ENCODE results near the gene ZRANB2.

ZRANB2 gene

DNA sequence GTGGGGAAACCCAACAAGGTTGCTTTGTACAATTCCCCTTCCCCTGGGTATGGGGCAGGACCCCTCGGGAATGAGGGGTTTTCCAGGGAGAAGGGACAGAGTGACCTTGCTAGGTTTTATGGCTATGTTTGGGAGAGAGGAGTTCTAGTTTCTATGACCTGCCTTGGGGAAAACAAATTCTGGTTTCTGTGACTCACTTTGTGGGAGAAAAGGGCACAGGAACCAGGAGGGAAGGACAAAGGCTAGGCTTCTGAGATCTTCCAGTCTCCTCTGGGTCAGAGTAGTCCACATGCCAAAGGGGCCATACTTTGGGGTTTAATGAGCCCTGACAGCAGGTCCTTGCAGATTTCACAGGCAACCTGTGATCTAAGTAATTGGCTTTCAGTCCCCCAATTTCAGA lies 27.7 kb downstream of the ZRANB2 start:
- H3K27ac ChIP-seq (ENCODE audit: extremely low read depth, low read depth, low read length): no peak overlapping the region
- no peak overlapping the region for H3K4me3 ChIP-seq (ENCODE audit: low read depth, low read length)
- H3K36me3 ChIP-seq (ENCODE audit: control insufficient read depth in 2 of 2, insufficient read depth in 1 of 2, low read length in 2 of 2): peaks cover 0 to 21% of the 10 kb centered on the region in 2 experiments; a peak in 1 of 3 replicates
- TF ChIP-seq ZNF140 (tag by site-specific recombination; IDR thresholded peaks at IDR 0.05): no peak
- TF ChIP-seq ZNF792 (tag by site-specific recombination; IDR thresholded peaks at IDR 0.05): no peak
- TF ChIP-seq GFI1B (tag by site-specific recombination; IDR thresholded peaks at IDR 0.05): no peak
- no peak for TF ChIP-seq KLF16 (tag by site-specific recombination; IDR thresholded peaks at IDR 0.05)
- TF ChIP-seq ZNF155 (tag by site-specific recombination; IDR thresholded peaks at IDR 0.05): no peak
- no peak for TF ChIP-seq ZNF184 (tag by site-specific recombination; IDR thresholded peaks at IDR 0.05)
- TF ChIP-seq ZNF664 (tag by site-specific recombination; IDR thresholded peaks at IDR 0.05): no peak
- no peaks in the 10 kb centered on the region for H3K4me1 ChIP-seq (ENCODE audit: control insufficient read depth, insufficient read depth, low read length)
- POLR2A ChIA-PET: no interaction called here
- H3K9me3 ChIP-seq (ENCODE audit: control insufficient read depth, insufficient read depth, low read depth, low read length): no peaks in the 10 kb centered on the region
- CTCF ChIA-PET: interaction anchor here (0.7 to 1.1 kb wide), 2 partner anchors 525 to 526 kb away, joined by 3 to 5 read pairs; no protein-coding TSS in a partner anchor

DNA sequence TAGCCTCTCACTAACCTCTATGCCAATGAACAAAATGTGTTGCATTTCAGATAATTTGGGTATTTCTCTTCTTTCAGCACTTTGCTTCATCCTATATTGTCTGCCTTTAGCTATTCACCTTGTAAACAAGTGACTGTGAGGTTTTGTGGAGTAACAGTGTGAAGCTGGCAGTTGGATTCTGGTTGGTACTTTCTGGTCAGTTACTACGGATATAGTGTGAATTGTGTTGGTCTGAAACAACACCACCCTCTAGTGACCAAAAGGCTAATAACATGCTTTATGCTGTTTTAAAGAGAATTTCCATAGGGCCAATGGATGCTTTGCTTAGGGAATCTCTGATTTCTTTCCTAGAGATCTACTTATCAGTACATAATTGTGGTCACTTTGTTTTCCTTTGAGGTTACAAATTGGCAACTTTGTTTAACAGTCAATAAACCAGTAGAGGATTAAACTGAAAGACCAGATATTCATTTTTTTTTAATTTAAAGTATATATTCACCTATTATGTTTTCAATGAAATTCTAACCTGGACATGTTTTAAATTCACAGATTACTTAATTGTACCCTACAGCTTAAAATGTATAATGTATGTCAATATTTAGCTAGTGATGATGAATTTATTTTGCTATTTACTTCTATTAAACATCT lies 30.8 kb downstream of the ZRANB2 start:
- H3K4me1 ChIP-seq (ENCODE audit: control insufficient read depth, insufficient read depth, low read length): no peaks in the 10 kb centered on the region
- H3K36me3 ChIP-seq (ENCODE audit: control insufficient read depth in 2 of 2, insufficient read depth in 1 of 2, low read length in 2 of 2): no peaks in the 10 kb centered on the region
- no peaks in the 10 kb centered on the region for H3K9me3 ChIP-seq (ENCODE audit: control insufficient read depth, insufficient read depth, low read depth, low read length)
- H3K4me3 ChIP-seq (ENCODE audit: low read depth, low read length): no peak overlapping the region
- ChIA-PET POLR2A (no interaction called here), CTCF (interaction anchor here (0.7 to 3.5 kb wide), 7 partner anchors 16 to 522 kb away, joined by 3 to 41 read pairs (median 4); no protein-coding TSS in a partner anchor)
- H3K27ac ChIP-seq (ENCODE audit: extremely low read depth, low read depth, low read length): no peak overlapping the region
- TF ChIP-seq, protein P1, sequence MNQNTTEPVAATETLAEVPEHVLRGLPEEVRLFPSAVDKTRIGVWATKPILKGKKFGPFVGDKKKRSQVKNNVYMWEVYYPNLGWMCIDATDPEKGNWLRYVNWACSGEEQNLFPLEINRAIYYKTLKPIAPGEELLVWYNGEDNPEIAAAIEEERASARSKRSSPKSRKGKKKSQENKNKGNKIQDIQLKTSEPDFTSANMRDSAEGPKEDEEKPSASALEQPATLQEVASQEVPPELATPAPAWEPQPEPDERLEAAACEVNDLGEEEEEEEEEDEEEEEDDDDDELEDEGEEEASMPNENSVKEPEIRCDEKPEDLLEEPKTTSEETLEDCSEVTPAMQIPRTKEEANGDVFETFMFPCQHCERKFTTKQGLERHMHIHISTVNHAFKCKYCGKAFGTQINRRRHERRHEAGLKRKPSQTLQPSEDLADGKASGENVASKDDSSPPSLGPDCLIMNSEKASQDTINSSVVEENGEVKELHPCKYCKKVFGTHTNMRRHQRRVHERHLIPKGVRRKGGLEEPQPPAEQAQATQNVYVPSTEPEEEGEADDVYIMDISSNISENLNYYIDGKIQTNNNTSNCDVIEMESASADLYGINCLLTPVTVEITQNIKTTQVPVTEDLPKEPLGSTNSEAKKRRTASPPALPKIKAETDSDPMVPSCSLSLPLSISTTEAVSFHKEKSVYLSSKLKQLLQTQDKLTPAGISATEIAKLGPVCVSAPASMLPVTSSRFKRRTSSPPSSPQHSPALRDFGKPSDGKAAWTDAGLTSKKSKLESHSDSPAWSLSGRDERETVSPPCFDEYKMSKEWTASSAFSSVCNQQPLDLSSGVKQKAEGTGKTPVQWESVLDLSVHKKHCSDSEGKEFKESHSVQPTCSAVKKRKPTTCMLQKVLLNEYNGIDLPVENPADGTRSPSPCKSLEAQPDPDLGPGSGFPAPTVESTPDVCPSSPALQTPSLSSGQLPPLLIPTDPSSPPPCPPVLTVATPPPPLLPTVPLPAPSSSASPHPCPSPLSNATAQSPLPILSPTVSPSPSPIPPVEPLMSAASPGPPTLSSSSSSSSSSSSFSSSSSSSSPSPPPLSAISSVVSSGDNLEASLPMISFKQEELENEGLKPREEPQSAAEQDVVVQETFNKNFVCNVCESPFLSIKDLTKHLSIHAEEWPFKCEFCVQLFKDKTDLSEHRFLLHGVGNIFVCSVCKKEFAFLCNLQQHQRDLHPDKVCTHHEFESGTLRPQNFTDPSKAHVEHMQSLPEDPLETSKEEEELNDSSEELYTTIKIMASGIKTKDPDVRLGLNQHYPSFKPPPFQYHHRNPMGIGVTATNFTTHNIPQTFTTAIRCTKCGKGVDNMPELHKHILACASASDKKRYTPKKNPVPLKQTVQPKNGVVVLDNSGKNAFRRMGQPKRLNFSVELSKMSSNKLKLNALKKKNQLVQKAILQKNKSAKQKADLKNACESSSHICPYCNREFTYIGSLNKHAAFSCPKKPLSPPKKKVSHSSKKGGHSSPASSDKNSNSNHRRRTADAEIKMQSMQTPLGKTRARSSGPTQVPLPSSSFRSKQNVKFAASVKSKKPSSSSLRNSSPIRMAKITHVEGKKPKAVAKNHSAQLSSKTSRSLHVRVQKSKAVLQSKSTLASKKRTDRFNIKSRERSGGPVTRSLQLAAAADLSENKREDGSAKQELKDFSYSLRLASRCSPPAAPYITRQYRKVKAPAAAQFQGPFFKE (tag by site-specific recombination; IDR thresholded peaks at IDR 0.05; ENCODE audit: borderline replicate concordance): no peak
- TF ChIP-seq, protein P2, sequence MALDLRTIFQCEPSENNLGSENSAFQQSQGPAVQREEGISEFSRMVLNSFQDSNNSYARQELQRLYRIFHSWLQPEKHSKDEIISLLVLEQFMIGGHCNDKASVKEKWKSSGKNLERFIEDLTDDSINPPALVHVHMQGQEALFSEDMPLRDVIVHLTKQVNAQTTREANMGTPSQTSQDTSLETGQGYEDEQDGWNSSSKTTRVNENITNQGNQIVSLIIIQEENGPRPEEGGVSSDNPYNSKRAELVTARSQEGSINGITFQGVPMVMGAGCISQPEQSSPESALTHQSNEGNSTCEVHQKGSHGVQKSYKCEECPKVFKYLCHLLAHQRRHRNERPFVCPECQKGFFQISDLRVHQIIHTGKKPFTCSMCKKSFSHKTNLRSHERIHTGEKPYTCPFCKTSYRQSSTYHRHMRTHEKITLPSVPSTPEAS (tag by site-specific recombination; IDR thresholded peaks at IDR 0.05): no peak
- TF ChIP-seq ZSCAN30 (tag by site-specific recombination; IDR thresholded peaks at IDR 0.05) (no peak), ZNF202 (tag by site-specific recombination; IDR thresholded peaks at IDR 0.05; ENCODE audit: borderline replicate concordance) (no peak), KLF10 (tag by site-specific recombination; IDR thresholded peaks at IDR 0.05) (no peak), ZNF473 (tag by site-specific recombination; IDR thresholded peaks at IDR 0.05) (no peak), ZNF2 (tag by site-specific recombination; IDR thresholded peaks at IDR 0.05) (0 out of 2 replicates have a peak, but pooled peaks have one; percentile 48), ZBTB20 (tag by site-specific recombination; IDR thresholded peaks at IDR 0.05) (no peak), ZNF707 (tag by site-specific recombination; IDR thresholded peaks at IDR 0.05) (no peak), ZNF660 (tag by site-specific recombination; IDR thresholded peaks at IDR 0.05) (0 out of 2 replicates have a peak, but pooled peaks have one; percentile 31), ZNF366 (tag by site-specific recombination; conservative IDR thresholded peaks at IDR 0.05) (no peak), ZNF24 (tag by site-specific recombination; IDR thresholded peaks at IDR 0.05) (no peak), ZNF747 (tag by site-specific recombination; IDR thresholded peaks at IDR 0.05) (no peak), ZNF426 (tag by site-specific recombination; IDR thresholded peaks at IDR 0.05) (no peak), ZNF658 (tag by site-specific recombination; IDR thresholded peaks at IDR 0.05) (no peak)
- TF ChIP-seq, protein P3, sequence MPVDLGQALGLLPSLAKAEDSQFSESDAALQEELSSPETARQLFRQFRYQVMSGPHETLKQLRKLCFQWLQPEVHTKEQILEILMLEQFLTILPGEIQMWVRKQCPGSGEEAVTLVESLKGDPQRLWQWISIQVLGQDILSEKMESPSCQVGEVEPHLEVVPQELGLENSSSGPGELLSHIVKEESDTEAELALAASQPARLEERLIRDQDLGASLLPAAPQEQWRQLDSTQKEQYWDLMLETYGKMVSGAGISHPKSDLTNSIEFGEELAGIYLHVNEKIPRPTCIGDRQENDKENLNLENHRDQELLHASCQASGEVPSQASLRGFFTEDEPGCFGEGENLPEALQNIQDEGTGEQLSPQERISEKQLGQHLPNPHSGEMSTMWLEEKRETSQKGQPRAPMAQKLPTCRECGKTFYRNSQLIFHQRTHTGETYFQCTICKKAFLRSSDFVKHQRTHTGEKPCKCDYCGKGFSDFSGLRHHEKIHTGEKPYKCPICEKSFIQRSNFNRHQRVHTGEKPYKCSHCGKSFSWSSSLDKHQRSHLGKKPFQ (tag by site-specific recombination; IDR thresholded peaks at IDR 0.05): peak; percentile 98
- TF ChIP-seq, protein P4, sequence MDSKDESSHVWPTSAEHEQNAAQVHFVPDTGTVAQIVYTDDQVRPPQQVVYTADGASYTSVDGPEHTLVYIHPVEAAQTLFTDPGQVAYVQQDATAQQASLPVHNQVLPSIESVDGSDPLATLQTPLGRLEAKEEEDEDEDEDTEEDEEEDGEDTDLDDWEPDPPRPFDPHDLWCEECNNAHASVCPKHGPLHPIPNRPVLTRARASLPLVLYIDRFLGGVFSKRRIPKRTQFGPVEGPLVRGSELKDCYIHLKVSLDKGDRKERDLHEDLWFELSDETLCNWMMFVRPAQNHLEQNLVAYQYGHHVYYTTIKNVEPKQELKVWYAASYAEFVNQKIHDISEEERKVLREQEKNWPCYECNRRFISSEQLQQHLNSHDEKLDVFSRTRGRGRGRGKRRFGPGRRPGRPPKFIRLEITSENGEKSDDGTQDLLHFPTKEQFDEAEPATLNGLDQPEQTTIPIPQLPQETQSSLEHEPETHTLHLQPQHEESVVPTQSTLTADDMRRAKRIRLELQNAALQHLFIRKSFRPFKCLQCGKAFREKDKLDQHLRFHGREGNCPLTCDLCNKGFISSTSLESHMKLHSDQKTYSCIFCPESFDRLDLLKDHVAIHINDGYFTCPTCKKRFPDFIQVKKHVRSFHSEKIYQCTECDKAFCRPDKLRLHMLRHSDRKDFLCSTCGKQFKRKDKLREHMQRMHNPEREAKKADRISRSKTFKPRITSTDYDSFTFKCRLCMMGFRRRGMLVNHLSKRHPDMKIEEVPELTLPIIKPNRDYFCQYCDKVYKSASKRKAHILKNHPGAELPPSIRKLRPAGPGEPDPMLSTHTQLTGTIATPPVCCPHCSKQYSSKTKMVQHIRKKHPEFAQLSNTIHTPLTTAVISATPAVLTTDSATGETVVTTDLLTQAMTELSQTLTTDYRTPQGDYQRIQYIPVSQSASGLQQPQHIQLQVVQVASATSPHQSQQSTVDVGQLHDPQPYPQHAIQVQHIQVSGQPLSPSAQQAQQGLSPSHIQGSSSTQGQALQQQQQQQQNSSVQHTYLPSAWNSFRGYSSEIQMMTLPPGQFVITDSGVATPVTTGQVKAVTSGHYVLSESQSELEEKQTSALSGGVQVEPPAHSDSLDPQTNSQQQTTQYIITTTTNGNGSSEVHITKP (tag by site-specific recombination; IDR thresholded peaks at IDR 0.05): no peak
